GM19035 (cell line): ENCODE data around the gene CCDC97.
A peak's percentile ranks its signal among the peaks of the same experiment; 100 is the strongest.

ENCODE experiments used
- ATAC-seq: cut with Tn5 transposase; IDR thresholded peaks from one replicate; pipeline ENCODE4 v1.9.1; 2021; ENCODE audit not compliant: unreplicated experiment

Gene CCDC97

GRCh38 chr19:41297628-41298347 lies 12.2 kb upstream of the CCDC97 start:
- peak; percentile 82 for ATAC-seq

GRCh38 chr19:41298348-41298964 lies 11.5 kb upstream of the CCDC97 start:
- ATAC-seq, result no peak

DNA sequence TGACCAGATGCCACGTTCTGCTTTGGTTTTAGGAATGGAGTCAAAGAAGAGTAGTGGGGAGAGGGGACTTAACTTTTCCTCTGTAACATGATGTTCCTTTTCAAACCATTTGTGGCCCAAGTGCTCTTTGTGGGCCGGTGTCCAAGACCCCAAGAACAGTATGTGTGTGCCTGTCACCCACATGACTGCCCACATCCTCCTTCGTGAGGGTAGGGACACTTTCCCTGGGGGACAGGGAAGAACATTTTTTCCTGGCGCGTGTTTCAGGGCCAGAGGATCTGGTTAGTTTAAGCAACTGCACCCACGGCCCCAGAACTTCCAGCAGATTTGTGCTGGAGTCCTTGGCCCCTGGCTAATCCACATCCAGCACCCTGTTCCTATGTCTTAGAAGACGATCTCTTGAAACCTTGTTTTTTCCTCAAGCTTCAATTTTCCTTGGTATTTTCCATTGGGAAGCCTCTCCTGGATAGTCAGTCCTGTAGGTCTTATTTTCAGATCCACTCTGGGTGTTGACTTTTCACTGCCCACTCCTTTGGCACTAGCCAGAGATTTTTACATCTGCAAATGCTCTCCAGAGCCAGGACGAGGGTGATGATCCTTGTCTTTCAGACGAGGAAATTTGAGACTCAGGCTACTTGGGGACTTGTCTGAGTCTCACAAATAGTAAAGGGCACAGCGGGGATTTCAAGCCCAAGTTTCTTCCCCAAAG lies 10.8 kb upstream of the CCDC97 start:
- ATAC-seq, result no peak

DNA sequence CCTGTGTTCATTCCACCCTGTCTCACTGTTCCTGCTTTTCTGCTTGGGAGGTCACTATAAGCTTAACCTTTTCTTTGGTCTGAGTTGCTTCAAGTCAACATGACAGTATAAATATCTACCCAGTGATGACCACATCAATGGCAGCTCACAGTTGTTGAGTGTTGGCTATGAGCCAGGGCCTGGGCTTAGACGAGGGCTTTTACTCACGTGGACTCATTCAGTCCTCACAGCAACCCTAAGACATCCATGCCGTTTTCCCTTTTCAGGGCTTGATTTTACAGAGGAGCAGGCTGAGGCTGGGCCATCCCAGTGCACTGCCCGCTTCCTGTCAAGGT lies 10.2 kb upstream of the CCDC97 start:
- no peak for ATAC-seq

DNA sequence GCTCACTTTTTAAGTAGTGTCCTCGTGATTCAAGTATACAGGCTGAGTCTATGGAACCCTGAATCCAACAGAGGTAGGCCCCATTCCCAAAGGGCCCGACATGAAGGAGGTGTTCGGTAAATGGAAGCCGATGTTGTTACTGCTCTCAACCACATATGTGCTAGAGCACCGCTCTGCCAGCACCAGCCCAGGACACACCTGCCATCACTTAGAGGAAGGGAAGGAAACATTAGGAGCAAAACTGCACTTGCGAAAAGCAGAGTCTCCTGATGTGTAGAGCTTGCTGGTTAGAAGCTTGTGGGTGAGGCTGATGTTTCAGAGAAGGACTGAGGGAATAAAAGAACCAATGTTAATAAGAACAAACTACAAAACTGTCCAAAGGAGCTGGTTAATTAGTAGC lies 9.4 kb upstream of the CCDC97 start:
- no peak for ATAC-seq

GRCh38 chr19:41302624-41303351 lies 7.2 kb upstream of the CCDC97 start:
- ATAC-seq, result no peak

- ATAC-seq, result no peak
Measured at GRCh38 chr19:41303954-41304353, 6.0 kb upstream of the CCDC97 start.

- ATAC-seq, result no peak
Measured at GRCh38 chr19:41304706-41305483, 5.1 kb upstream of the CCDC97 start.

DNA sequence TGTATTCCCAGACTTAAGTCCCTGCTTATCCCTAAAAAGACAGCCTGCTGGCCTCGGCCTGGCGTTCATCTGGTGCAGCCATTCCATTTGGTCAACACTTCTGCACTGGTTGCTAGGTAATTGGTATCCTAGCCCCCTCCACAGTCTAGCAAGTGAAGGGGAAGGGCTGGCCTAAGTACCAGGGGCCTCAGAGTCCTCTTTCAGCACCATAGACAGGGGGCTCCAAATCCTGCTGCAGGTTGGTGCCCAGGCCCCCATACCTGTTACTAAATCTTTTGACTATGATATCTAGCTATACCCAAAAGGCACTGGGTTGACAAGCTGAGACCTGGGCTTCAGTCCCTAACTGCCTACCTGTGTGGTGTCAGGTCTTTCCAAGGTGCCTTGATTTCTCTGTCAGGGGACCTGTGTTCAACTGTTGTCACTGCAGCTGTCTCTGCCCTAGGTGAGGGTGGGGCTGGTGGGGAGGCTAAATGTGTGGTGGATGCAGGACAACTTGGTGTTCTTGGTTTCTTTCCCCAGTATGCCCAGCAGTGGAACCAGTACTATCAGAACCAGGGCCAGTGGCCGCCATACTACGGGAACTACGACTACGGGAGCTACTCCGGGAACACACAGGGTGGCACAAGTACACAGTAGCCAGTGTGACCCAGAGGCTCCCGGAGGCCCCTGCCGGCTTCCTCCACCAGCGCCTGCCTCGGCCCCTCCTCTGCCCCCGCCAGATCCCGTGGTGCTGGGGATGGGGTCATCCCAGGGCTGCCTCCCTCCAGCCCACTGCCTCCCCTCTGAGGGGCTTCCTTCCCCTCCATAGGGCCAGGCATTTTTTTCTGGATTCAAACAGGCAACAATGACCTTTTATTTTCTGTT lies 3.8 kb upstream of the CCDC97 start:
- no peak for ATAC-seq

- no peak for ATAC-seq
Measured at GRCh38 chr19:41307090-41307875, 2.7 kb upstream of the CCDC97 start.

- no peak for ATAC-seq
Measured at GRCh38 chr19:41307954-41308449, 2.0 kb upstream of the CCDC97 start.

- no peak for ATAC-seq
Measured at GRCh38 chr19:41308450-41309179, 1.4 kb upstream of the CCDC97 start.

- no peak for ATAC-seq
Measured at GRCh38 chr19:41309180-41310032, 566 bp upstream of the CCDC97 start.

DNA sequence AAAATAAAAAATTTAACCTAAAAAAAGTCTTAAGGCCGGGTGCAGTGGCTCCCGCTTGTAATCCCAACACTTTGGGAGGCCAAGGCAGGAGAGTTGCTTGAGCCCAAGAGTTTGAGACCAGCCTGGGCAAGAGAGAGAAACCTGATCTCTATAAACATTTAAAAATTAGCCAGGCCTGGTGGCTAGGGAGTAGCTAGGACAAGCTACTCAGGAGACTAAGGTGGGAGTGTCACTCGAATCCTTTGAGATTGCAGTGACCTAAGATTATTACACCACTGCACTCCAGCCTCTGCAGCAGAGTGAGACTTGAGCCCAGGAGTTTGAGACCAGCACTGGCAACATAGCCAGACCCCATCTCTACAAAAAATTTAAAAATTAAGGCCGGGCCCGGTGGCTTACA lies 1.1 kb downstream of the CCDC97 start:
- no peak for ATAC-seq

DNA sequence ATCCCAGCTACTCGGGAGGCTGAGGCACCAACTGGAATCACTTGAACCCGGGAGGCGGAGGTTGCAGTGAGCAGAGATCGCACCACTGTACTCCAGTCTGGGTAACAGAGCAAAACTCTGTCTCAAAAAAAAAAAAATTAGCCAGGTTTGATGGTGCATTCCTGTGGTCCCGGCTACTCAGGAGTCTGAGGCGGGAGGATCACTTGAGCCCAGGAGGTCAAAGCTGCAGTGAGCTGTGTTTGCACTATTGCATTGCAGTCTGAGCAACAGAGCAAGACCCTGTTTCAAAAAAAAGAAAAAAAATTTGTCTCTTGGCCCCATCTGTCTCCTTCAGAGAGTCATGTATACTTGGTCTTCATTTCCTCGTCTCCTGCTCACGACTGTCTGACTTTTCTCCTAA lies 1.6 kb downstream of the CCDC97 start:
- ATAC-seq, result no peak

- ATAC-seq, result no peak
Measured at GRCh38 chr19:41316306-41316920, 6.4 kb downstream of the CCDC97 start.
